GM19452 (cell line): ENCODE results near the gene PRC1.
A peak's percentile ranks its signal among the peaks of the same experiment; 100 is the strongest.

Experiments used
- ATAC-seq: cut with Tn5 transposase; IDR thresholded peaks from one replicate; pipeline ENCODE4 v1.9.1; 2021; ENCODE audit not compliant: unreplicated experiment

The PRC1 gene

GRCh38 chr15:90956274-90957030 is 37.9 kb downstream of the PRC1 start:
- no peak for ATAC-seq

DNA sequence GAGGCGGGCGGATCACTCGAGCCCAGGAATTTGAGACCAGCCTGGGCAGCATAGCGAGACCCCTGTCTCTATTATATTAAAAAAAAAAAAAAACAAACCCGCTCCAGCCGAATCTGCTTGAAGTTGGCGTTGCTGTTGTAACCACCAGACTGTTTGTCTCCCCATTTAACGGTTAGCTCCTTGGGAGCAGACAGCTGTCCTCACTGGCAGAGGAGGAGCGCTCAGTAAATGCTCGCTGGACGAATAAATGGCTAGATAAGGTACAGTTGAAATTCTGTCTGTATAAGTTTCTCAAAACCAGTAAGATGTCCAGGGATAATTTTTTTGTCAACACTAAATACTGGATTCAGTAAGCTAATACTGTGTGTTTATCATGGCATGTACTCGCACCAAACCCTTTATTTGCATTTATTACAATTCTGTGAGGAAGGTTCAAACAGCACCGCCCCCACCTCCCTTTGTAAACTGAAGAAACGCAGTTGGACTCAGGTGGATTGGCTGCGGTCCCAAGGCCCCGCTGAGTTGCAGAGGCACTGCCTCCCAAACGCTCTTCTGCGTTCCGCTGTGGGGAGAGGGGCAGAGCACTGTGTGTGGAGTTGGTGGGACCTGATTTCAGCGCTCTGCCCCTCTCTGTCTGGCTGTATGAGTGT is 38.6 kb downstream of the PRC1 start:
- ATAC-seq, result no peak

GRCh38 chr15:90954712-90955623 is 39.4 kb downstream of the PRC1 start, which contains the start of gene RCCD1:
RCCD1 (plus strand) TSS chr15:90954884; CDS start chr15:90956735, 1,851 bp downstream.
- peak; percentile 91 for ATAC-seq

- no peak for ATAC-seq
These were observed 40.2 kb downstream of the PRC1 start for GRCh38 chr15:90953947-90954711.

DNA sequence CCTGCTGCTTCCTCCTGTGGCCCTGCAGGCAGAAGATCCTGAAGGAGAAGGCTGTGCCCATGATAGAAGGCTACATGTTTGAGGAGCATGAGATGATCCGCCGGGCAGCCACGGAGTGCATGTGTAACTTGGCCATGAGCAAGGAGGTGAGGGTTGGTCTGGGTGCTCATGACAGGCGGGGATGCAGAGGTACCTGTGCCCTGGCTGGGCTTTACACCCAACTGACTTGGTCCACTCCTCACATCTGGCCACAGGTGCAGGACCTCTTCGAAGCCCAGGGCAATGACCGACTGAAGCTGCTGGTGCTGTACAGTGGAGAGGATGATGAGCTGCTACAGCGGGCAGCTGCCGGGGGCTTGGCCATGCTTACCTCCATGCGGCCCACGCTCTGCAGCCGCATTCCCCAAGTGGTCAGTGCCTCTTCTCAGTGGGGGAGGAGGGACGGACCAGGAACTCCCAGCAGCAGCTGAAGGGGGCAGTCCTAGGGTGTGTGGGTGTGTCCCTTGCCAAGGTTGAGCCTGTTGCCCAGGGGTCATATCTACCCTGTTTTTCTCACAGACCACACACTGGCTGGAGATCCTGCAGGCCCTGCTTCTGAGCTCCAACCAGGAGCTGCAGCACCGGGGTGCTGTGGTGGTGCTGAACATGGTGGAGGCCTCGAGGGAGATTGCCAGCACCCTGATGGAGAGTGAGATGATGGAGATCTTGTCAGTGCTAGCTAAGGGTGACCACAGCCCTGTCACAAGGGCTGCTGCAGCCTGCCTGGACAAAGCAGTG is 41.2 kb downstream of the PRC1 start:
- ATAC-seq, result no peak

DNA sequence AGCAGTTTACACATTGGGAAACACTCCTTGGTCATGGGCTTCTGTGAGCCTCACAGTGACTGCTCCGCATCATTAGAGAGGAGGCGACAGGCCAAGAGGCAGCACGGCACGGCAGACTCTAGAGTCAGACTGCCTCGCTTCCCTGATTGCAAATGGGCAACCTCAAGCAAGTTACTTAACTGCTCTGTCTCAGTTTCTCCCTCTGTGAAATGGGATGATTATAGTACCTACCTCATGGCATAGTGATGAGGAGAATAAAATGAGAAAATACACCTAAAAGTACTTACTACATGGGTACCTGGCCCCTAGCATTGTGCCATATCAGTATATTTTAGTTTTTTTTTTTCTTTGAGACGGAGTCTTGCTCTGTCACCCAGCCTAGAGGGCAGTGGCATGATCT is 43.7 kb downstream of the PRC1 start:
- no peak for ATAC-seq

- no peak for ATAC-seq
These were observed 44.2 kb downstream of the PRC1 start for GRCh38 chr15:90949979-90950675.

DNA sequence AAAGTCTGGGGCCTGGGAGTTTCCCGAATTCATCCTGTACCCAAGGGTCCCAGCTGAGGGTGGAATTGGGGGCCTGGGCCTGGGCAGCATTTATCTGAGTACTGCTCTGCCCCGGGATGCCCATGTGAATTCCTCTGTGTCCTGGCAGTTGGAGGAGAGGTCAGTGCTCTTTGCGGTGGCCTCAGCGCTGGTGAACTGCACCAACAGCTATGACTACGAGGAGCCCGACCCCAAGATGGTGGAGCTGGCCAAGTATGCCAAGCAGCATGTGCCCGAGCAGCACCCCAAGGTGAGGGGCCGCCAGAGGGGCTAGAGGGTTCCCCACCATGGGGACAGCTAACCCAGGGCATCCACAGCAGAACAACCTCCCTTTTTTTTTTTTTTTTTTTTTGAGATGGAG is 45.8 kb downstream of the PRC1 start:
- no peak for ATAC-seq

- ATAC-seq, result no peak
These were observed 46.6 kb downstream of the PRC1 start for GRCh38 chr15:90947577-90948357.

DNA sequence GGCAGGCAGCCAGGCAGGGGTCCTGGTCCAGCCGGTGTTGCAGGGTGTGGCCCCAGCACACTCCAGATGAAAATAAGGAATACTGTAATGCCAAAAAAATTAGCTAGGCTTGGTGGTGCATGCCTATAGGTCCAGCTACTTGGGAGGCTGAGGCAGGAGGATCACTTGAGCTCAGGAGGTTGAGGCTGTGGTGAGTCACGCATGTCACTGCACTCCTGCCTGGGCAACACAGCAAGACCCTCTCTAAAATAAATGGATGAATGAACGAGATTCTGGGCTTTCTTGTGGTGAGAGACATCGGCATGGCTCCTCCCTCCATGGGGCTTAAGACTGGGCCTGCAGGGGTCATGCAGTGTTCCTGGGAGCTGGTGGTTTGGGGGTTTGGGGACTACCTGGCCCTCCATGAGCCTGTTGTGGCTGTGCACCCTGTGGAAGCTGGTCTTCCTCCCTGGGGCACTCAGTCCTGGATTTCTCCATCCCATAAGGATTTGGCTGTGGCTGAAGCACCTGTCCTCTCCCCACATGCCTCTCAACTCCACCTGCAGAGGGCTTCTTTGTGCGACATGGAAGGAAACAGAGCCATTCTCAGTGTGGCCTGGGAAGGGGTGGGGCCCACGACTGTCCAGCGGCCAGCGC is 47.3 kb downstream of the PRC1 start:
- no peak for ATAC-seq

DNA sequence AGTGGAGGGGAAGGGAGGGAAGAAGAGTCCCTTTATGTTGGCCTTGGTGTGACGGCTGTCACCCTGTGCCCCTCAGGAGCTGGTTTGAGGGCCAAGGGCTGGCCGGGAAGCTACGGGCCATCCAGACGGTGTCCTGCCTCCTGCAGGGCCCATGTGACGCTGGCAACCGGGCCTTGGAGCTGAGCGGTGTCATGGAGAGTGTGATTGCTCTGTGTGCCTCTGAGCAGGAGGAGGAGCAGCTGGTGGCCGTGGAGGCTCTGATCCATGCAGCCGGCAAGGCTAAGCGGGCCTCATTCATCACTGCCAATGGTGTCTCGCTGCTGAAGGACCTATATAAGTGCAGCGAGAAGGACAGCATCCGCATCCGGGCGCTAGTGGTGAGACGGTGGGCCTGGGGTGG is 47.8 kb downstream of the PRC1 start:
- ATAC-seq, result no peak

DNA sequence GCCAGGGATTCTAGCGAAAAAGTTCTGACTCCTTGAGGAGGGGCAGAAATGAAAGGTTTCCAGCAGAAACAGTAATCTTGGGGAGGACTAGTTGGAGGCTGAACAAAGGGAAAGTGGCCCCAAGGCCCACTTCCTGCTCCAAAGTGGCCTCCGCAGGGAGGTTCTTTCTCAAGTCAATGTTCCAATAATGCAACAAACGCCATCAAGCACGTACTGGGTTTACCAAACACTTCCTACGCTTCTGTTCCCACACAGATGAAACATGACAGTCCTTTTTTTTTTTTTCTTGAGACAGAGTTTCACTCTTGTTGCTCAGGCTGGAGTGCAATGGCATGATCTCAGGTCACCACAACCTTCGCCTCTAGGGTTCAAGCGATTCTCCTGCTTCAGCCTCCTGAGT is 49.2 kb downstream of the PRC1 start:
- ATAC-seq, result no peak

GRCh38 chr15:90942354-90943120 is 51.8 kb downstream of the PRC1 start:
- no peak for ATAC-seq

DNA sequence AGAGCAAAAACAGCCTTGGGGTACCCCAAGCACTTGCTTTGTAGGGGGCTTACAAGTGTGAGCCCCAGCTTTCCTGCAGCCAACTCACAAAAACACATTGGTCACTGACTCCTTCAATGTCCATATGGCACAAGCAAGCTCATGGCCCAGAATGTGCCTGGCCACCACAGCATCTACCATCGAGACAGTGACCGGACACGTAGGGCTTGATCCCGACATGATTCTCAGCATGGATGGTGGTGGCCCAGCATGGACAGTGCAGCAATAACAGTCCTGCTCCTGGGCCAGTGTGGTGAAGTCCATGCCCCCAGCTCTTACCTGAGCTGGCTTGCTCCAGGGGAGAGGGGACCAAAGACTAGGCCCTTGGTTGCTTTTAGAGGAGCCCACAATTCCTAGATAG is 53.3 kb downstream of the PRC1 start:
- no peak for ATAC-seq

GRCh38 chr15:90939756-90940155 is 54.6 kb downstream of the PRC1 start:
- no peak for ATAC-seq

GRCh38 chr15:90938261-90938660 is 56.1 kb downstream of the PRC1 start:
- ATAC-seq, result no peak

- no peak for ATAC-seq
These were observed 57.5 kb downstream of the PRC1 start for GRCh38 chr15:90936823-90937222.
